ENCODE data around the gene AQP7.
"Not testable (repeated sequence)": the region's sequence is repeated elsewhere in the genome, so short reads cannot be mapped to it uniquely, and the experiment has no call there.

AQP7 gene

GRCh38 chr9:33366979-33367480, 35.3 kb downstream of the AQP7 start:
- no peak for DNase-seq

- not testable (repeated sequence) for DNase-seq
Observed at GRCh38 chr9:33364814-33365213, 37.6 kb downstream of the AQP7 start.

- no peak for DNase-seq
Observed at GRCh38 chr9:33364127-33364526, 38.2 kb downstream of the AQP7 start.

GRCh38 chr9:33358641-33359040, 43.7 kb downstream of the AQP7 start:
- not testable (repeated sequence) for DNase-seq

- DNase-seq, result no peak
Observed at GRCh38 chr9:33355933-33356332, 46.4 kb downstream of the AQP7 start.

- no peak for DNase-seq
Observed at GRCh38 chr9:33354651-33355211, 47.6 kb downstream of the AQP7 start.

GRCh38 chr9:33351547-33351946, 50.8 kb downstream of the AQP7 start:
- DNase-seq, result no peak

GRCh38 chr9:33350310-33350709, 52.1 kb downstream of the AQP7 start:
- DNase-seq, result no peak

GRCh38 chr9:33349743-33350142, 52.6 kb downstream of the AQP7 start:
- DNase-seq, result no peak

GRCh38 chr9:33348998-33349397, 53.4 kb downstream of the AQP7 start:
- no peak for DNase-seq

GRCh38 chr9:33346564-33346963, 55.8 kb downstream of the AQP7 start:
- DNase-seq, result no peak

GRCh38 chr9:33344145-33344544, 58.2 kb downstream of the AQP7 start:
- no peak for DNase-seq

- no peak for DNase-seq
Observed at GRCh38 chr9:33341182-33341581, 61.2 kb downstream of the AQP7 start.

- no peak for DNase-seq
Observed at GRCh38 chr9:33340186-33340585, 62.2 kb downstream of the AQP7 start.
